ENCODE measurements around the gene CSNK1G3.

CSNK1G3 gene

DNA sequence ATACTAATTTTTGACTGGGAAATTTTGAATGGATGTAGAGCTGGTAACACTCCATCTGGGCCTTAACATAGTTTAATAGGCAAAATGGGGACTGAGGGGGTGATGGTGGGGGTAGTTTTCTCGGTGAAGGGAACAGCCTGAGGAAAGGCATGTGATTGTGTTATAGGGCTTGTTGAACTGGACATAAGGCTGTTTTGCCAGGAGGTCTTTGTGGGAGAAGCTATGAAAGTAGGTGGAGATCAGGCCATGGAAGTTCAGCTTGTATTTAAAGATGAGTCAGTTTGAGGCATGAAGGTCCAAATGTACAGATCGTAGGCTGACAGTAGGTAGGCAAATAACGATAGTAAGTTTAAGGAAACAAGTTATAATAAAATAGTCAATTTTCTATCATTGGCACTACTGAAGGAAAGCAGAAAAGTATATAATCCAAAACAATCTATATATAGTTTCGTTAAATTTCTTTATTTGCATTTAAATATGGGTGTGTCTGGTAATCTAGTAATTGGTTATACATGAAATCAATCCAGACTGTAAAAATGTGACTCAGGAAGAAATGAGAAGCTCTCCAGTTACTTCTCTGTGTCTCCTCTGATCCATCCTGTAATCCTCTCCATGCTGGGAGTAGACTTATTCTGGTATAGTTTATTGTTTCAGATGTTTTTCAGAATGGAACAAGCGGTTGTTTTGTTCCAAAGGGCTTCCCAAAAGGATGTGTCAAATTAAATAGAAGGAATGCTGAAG, 2.8 kb downstream of the CSNK1G3 start:
- no peak for DNase-seq

DNA sequence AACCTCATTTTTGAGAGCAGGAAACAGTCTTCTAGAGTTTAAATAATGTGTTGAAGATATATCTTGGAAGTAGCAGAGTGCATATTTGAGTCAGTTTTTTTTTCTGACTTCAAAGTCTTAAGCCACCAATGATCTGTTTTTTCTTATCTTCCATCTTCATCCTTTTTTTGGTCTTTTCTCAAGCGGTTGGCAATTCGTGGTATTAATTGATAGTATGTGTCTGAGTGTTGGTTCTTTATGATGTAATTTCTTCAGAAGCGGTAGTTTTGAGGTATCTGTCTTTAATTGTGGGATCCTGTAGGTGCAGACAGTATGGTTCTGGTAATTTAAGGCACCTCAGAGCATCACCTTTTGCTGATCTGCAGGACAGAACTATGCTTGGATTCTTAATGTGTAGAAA, 3.9 kb downstream of the CSNK1G3 start:
- DNase-seq, result no peak

DNA sequence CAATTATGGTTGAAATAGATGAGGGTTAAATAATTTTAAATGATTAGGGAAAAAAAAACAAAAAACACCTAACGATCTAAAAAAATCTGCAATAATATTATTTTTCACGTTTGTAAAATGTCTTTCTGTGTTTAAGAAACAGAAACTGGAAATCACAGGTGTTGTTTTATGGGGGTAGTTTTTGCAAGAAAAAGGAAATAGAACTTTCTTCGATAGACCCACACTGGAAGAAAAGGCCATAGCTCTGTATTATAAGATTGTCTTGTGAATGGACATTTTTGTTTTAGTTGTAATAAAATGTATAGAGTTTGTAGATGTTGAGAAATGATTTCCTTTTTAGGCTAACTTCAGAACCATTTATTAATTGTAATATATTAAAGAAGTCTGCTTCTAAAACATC, 5.5 kb downstream of the CSNK1G3 start:
- no peak for DNase-seq

DNA sequence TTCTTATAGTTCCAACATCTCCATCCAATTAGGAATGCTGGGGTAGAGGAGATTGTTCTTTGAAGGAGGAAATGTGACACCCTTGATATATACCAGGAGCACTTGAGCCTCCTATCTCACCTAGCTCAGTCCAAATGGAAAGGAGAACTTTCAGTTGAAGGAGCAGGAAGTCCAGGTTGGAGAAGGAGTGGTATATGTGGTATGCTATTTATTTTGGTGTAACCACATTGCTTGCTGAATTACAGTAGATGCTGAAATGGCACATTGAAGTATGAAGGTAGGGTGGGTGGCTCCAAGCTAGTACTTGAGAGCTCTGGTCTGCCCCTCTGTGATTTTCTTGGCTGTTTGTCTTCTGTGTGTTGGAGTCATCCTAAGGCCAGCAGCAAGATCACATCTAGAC, 6.1 kb downstream of the CSNK1G3 start:
- DNase-seq, result no peak

DNA sequence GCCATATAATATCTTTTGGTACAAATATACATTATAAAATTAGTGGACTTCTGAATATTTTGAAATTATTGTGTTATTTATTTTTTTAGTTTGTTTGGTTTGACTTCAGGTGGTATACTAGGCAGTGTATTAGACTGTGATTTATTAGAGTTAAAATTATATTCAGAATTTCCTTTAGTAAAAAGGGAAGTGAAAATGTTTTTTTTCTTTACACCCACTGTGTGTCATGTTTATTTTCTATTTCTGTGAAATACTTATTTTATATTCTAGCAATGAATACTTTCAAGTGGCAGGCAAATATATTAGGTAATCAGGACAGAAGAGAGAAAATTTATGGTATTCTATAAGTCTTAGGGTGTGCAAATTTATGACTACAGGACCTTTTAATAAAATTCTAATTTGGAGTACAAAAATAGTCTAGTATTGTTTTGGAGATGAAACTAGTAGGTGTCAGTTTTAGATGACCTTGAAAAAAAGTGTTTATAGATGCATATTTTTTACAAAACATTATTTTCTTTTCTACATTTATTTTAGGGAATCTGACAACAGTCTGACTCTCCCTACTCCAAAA, 8.8 kb downstream of the CSNK1G3 start:
- DNase-seq, result no peak

DNA sequence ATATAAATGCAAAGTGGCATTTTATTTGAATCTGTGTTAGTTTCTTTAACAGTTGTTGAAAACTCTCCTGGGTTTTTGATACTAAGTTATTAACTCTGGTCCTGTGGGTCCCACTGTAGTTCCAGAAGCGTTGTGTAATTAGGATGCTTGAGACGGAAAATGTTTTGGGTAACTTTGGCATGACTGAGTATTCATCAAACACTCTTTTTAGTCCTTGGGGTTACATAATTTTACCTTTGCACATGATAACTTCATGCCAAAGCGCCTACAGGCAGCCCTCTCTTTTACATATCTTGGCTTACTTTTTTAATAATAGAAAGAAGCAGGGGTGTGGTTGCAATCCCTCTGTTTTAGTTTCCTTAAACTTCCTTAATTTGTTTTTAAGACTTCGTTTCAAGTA, 12.2 kb downstream of the CSNK1G3 start:
- no peak for DNase-seq

DNA sequence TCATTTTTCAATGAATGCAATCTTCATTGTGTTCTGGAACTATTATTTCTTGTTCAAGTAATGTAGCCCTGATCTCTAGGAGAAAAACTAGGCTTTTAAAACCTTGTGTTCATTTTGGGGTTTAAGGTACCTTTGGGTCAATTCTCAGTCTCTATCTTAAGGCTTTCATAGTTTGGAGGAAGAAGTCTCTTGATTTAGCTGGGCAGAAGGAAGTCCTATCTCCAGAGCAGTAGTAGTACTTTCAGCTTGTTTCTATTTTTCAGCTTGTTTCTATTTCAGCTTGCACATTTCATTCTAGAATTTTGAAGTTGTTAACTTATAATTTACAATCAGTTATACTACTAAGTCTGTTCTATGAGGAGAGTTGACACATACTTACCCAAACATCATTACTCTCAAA, 15.2 kb downstream of the CSNK1G3 start:
- DNase-seq, result no peak

DNA sequence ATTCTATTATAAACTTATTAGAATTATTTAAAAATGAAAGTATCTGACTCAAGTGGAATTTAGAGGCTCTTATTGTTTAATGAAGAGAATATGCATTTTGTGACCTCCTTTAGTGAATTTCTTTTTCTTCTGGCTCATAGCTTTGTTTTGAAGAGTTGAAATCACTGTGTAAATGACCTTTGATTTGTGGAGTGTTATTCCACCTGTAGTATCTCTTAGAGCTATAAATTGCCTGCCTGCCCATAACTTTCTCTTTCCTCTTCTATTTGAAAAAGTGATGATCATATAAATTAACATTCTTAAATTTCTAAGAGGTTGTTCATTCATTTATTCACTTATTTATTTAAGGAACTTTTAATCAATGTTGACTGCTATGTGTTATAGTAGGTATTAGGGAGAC, 16.1 kb downstream of the CSNK1G3 start:
- no peak for DNase-seq

DNA sequence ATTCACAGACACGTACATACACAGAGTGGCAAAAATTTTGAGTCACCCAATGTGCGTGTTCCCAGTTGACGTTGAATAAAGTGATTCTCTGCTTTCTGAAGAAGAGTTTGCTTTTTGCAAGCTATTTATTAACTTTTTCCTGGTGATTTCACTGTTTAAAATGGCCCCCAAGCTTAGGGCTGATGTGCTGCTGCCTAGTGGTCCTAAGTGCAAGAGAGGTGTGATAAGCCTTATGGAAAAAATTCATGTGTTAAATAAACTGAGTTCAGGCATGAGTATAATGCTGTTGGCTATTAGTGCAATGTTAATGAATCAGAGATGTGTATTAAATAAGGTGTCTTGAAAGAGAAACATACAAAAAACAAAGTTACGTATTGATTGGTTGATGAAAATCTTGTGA, 16.9 kb downstream of the CSNK1G3 start:
- no peak for DNase-seq

DNA sequence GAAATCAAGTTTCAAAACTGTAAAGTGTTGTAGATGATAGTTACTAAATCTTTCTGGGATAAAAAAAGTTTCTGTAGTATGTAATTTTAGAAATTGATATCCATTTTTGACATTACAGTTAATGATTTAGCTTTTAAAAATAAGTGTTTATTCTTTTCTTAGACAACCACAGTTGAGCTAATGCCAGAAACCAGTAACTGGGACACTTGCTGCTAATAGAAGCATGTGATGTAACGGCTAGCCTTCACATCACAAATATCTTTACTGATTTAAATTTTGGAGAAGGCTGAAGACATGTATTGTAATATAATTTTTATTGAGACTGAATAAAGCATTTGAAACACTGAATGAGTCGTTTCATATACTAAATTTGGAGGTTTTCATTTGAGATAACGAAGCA, 18.8 kb downstream of the CSNK1G3 start:
- DNase-seq, result no peak

DNA sequence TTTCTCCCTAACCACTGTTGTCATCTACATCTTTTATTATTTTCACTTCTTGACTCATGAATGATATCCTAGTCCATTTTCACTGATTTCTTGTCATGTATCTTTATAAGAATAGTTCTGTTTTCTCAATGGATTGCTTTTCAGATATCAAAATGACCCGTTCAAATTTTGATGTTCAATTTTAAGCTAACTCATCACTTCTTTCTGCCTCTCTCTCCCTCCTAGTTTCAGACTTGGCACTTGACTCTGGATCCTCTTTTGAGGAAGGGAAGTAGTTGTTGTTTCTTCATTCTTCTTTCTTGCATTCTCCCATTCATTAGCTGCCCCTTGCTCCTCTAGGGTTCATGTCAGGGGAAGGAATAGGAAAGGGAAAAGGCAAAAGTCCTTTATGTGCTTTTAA, 23.7 kb downstream of the CSNK1G3 start:
- DNase-seq, result no peak

DNA sequence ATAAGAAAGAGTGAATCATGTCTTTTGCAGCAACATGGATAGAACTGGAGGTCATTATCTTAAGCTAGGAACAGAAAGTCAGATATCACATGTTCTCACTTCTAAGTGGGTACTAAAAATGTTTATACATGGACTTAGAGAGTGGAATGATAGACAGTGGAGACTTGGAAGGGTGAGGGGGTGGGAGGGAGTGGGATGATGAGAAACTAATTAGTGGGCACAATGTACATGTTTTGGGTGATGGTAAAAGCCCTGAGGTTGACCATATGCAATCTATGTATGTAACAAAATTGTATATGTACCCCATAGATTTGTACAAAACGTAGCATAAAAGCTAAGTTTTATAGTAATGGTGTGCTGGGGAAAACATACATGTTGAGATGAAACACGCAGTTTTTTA, 25.3 kb downstream of the CSNK1G3 start:
- DNase-seq, result no peak

DNA sequence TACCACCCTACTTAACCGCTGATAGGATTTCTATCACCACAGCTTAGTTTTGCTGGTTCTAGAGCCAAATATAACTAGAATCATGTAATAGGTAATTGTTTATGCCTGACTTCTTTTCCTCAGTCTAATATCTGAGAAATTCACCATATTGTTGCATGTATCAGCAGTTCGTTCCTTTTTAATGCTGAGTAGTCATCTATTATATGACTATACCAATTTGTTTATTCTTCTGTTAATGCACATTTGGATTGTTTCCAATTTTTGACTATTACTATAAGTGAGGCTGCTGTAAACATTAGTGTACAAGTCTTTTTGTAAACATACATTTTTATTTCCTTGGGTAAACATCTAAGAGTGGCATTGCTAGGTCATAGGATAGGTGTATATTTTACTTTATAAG, 25.9 kb downstream of the CSNK1G3 start:
- no peak for DNase-seq

DNA sequence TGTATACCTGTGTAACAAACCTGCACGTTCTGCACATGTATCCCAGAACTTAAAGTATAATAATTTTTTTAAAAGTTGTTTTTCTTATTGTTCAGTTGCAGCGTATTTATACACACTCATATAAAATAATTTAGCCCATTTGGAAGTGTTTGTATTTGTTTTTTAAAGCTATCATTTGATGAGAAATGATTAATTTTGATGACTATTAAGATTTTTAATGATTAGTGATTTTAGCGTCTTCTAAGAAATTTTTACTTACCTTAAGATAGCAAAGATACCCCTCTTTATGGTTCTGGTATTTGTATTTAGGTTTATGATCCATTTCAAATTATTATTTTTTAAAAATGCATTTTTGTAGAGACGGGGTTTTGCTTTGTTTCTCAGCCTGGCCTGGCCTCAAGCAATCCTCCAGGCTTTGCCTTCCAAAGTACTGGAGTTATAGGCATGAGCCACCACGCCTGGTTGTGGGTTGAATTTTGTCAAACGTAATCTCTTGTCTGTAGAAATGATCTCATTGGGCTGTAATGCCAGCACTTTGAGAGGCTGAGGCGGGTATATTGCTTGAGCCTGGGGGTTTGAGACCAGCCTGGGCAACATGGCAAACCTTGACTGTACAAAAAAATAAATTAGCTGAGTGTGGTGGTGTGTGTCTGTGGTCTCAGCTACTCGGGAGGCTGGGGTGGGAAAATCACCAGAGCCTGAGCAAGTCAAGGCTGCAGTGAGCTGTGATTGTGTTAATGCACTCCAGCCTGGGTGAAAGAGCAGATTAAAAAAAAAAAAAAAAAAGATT, 26.9 kb downstream of the CSNK1G3 start:
- DNase-seq, result no peak

DNA sequence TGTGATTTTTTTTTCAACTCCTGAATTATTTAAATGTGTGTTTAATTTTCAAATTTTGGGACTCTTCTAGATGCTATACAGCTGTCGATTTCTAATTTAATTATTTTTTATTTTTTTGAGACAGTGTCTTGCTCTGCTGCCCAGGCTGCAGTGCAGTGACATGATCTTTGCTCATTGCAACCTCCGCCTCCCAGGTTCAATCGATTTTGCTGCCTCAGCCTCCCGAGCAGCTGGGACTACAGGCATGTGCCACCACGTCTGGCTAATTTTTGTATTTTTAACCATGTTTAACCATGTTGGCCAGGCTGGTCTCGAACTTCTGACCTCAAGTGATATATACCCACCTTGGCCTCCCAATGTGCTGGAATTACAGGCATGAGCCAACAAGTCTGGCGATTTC, 28.6 kb downstream of the CSNK1G3 start:
- DNase-seq, result no peak

DNA sequence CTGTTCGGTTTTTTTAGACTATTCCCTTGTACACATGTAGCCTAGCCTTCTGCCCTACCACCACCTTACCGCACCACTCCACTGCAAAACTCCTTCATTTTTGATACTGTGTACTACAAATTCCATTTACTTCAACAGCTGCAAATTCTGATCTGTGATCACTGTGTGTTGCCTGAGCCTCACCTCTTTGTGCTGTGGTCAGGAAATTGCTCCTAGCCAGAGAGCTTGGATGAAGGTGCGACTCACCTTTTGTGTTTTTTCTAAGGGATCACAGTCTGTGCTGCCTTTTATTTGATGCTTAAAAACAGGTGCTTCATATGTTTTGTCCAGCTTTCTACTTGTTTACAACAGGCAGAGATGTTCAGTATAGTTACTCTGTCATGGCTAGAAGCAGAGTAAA, 31.5 kb downstream of the CSNK1G3 start:
- DNase-seq, result no peak

DNA sequence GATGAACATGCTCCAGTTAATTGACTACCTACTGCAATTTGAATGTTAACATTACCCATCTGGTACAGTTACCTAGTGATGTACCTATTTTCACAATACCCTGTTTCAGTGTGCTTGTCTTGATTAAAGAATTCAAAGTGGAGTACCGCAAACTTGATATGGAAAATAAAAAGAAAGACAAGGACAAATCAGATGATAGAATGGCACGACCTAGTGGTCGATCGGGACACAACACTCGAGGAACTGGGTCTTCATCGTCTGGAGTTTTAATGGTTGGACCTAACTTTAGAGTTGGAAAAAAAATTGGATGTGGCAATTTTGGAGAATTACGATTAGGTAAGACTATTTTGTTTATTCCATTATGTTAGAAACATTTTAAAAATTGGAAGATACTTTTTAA, 33.5 kb downstream of the CSNK1G3 start:
- DNase-seq, result no peak

DNA sequence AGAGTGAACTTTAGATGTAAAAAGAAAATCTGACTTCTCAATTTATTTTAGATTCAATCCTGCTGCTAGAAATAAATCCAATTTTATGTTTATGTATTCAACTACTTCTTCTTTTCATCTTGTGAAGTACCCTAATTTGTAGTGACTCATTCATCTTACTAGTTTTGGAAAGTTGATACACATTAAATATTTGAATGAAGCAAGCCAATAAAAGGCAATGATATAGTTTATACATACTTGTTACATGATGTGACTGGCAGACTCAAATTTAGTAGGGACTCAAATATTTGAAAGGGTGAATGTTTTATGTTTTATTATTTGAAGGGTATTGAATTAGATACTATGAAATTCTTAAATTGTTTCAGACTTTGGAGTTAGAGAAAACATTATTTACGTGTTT, 34.7 kb downstream of the CSNK1G3 start:
- no peak for DNase-seq

DNA sequence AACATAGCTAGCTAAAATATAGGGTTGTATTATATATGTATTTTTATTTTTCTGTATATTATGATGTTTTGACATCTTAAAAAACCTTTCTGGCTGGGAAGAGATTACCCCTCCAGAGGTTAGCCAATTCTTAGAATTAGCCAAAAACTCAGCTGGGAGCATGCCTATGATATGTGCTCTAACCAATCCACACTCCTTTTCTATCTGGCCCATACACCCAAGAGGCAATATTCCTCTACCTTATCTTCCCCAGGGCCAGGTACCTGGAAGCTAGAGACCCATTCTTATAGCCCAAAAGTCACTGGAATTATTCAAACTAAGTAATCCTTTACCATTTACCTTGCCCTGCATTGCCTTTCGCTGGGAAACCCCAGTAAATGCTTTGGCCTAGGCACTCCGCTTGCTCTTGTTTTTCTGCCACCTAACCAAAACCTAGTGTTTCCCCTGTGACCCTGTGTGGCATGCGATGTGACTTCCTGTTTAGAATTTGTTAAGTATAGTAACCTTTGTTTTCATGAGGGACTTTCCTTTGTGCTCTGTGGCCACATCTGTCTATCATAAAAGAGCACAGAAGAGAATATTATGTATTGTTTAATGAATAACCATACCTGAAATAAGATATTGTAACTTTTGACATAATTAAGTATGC, 37.4 kb downstream of the CSNK1G3 start:
- DNase-seq, result no peak

DNA sequence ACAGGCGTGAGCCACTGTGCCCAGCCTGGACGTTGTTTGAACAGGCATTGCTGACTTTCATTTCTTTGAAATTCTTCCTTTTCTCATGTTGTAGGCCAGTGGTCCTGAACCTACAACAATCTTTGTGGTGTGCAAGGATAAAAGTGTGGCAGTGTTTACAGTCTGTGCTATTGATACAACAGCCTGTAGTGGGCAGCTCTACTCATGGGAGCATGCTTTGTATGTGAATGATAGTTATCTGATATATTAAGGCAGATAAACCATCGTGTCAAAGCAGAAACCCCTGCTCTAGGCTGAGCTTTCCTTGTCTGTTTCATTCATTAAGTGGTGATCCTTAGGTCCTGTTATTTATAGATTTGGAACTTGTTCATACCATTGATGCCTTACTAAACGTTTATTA, 42.6 kb downstream of the CSNK1G3 start:
- DNase-seq, result no peak

DNA sequence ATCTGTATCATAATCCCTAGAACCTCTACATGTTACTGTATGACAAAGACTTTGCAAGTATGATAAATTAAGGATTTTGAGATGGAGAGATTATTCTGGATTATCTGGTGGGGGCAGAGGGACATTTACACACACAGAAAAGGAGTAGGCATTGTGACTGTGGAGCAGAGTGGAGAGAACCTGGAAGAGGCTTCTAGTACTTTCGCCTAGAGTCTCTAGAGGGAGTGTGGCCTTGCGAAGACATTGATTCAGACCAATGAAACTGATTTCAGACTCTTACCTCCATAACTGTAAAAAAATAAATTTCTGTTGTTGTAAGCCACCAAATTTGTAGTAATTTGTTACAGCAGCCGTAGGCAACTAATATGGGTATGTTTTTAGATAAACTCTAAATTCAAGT, 45.9 kb downstream of the CSNK1G3 start:
- DNase-seq, result no peak

DNA sequence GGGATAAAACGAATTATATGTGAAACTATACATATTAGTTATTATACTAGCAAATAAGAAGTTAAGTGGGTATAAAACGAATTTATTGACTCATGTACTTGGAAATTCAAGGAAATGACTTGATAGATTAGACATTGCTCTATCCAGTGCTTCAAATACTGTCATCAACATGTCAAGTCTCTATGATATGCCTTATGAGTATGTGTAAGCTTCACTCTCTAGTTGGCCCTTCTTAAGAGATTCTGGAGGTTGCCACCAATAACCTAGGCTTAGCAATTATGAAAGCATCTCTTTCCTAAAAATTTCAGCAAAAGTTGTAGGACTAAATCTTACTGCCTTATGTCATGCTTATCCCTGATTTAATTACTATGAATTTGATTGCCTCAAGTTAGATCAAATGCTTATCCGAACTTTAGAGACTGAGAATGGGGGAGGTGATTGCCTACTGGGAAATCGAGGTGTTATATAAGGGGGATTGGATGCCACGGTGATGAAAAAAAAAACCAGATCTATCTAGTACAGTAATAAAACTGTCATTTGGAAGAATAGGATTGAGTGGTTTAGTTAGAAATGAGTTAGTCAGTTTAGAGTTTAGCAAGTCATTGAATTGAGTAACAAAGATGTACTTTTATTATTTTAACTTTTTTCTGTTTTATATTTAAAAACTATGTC, 46.9 kb downstream of the CSNK1G3 start:
- DNase-seq, result no peak

DNA sequence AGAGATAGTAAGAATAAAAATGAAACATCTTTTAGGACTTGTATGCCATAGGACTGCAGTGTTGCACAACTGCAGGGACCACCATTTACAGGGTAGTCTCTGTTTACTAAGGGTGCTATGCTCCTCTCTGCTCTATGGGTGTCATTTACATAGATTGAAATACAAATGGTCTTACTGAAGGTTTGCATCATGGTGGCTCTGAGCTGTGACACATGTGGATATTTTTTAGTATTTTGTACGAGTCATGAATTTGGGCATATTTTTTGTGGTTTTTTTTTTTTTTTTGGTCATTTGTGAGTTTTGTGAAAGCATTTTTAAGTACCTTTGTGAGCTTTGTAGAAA, 47.4 kb downstream of the CSNK1G3 start:
- DNase-seq, result no peak

Measured in NCI-H1436 (cell line).